Hematopoietic multipotent progenitor cell treated with erythropoietin and hydrocortisone succinate and interleukin-3 and kit ligand, for 15 days (in vitro differentiated cells): ENCODE results near the gene FOXJ3.
A peak's percentile ranks its signal among the peaks of the same experiment; 100 is the strongest.

Experiments used
- DNase-seq: peaks from one replicate; pipeline ENCODE4 v3.0.0-alpha.2; 2015; ENCODE audit warnings: low spot score

Gene FOXJ3

DNA sequence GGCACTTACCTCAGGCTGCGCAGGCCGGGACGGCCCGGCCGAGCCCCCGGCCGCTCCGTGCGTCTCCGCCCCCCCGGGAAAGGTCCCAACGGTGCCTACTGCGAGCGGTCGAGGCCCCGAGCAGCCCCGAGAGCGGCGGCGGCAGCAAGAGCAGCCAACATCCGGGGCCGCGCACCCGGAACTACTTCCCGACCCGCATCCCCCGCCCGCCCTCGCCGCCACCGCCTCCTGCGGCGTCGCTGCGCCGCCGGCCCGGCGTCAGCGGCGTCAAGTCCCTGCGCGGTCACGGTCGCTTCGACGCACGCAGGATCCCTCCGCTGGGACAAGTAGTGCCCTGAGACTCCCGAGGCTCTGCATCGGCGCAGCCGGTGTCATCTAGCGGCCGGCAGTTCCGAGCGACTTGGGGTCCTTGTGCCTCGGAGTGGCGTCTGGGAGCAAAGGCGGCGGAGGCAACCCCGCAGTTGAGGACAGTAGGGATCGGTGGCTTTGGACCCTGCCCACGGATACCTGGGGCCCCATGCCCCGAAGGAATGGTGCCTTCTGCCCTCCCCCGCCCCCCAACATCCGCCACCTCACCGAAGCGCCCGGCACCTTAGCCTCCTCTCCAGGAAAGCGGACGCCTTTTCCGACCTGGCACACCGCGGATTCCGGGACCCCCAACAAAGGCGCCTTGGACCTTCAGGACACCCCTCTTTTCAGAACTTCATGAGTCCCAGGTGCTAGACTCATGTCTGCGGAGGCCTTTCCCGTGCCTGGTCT is at the start of gene FOXJ3:
TSS of gene FOXJ3 (minus strand) at position 186 of the 759 bp plus-strand sequence. CDS start 24,142 bp downstream, outside the sequence.
- peak; percentile 93 for DNase-seq

DNA sequence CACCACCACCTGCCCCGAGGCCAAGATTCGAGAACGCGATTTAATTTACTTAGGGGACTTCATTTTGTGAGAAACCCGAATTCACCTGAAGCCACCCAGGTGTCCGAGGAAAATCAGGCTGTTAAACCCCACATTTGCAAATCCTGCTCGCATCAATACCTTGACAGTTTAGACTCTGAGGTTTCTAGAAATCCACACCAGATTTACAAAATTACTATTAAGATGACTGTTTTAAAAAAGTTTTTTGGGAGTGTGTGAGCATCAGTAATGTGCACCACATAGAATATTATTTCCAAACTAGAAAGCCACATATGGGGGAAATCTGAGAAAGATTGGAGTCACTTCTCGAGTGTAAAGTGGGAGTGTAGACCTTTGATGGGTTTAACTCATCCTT is 46.2 kb upstream of the FOXJ3 start:
- DNase-seq, result no peak

DNA sequence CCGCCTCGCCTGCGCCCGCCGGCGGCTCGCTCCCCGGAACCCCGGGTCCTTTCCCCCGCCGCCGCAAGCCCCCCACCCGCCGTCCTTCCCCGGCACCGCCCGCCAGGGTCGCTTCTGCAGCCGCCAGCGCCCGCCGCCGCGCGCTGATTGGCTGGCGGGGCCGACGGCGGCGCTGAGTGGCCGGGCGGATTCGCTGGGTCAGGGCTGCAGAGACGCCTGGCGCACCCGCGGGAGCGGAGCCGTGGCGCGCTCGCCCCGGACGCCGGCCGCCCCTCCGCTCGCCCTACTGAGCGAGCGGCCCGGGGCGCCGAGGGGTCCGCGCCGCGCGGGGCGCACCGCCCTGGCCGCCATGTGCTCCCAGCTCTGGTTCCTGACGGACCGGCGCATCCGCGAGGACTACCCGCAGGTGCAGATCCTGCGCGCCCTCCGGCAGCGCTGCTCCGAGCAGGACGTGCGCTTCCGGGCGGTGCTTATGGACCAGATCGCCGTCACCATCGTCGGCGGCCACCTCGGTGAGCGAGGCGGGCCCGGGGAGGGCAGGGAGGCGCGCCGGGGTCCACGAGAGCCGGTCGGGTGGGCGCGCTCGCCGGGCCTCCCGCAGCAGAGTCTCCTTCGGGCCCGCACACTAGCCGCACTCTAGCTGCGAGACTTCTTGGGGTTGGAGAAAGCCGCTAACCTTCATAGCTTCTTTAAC is 45.7 kb upstream of the FOXJ3 start, which contains the start of gene RIMKLA:
TSS of gene RIMKLA (plus strand) at position 207 of the 694 bp plus-strand sequence. CDS start at position 350, 143 bp downstream.
- no peak for DNase-seq

- no peak for DNase-seq
These were observed 45.0 kb upstream of the FOXJ3 start for GRCh38 chr1:42379794-42380585.

DNA sequence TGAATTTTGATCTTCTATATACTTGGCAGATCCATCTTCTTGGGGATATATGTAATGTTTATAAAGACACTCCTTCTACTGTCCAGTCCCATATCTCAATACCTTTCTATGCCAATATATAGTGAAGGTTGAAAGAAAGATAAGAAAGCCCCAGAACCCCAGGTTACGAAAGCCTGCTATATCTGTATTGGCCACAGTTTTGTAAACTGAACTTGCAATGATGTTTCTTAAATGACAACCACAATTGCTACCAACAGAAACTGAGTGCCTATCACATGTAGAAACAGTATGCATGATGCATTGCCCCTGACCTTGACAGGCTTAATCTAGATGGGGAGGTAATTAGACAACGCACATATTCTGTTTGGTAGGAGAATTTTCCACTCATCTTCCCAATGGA is 37.8 kb upstream of the FOXJ3 start:
- DNase-seq, result no peak

- DNase-seq, result no peak
These were observed 36.0 kb upstream of the FOXJ3 start for GRCh38 chr1:42370876-42371549.

- no peak for DNase-seq
These were observed 34.4 kb upstream of the FOXJ3 start for GRCh38 chr1:42369471-42369870.

DNA sequence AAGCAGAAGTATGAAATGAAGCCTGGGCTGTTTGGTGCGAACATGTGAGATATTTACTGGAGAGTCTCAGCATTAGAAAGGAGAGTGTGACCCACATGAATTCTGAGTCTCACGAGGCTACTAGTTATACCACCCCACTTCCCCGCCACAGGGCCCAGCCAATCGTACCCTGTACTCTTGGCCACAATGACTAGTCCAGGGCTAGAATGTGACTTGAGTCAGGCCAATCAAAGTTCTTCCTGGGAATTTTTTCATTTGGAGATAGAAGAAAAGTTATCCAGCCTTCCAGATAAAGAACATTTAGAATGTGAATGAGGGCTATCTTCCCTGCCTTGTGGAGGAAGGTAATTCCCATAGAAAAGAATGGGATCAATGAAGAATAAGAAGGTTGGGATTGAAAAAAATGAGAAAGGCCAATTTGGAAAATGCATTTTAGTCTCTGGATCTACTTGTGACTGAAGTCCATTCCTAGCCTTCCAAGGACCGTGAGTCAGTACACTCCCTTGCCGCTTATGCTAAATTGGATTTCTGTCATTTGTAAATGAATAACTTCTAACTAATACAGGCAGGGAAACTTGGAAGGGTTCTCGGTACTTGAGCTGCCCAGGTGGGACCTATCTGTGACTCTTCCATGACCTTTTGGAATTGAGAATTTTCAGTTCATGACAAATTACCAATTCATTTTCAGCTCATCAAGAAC is 33.2 kb upstream of the FOXJ3 start:
- no peak for DNase-seq

DNA sequence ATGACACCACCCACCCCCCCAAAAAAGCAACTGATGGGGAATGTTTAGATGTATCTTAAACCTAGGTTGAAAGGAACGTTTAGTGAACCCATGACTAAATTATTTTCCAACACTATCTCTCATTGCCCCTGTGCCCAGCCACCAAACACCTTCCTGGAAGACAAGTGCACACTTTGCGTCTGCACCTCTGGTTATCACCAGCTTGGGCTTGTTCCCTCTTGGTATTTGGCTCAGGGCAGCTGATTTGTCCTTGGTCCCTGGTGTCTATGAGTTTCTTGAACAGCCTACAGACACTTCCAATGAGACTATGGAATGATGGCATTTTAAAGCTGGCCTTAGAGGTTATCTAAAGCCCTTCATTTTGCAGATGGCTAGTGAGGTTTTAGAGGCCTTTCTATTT is 30.1 kb upstream of the FOXJ3 start:
- DNase-seq, result no peak

- no peak for DNase-seq
These were observed 29.5 kb upstream of the FOXJ3 start for GRCh38 chr1:42364542-42364941.

GRCh38 chr1:42364089-42364488 is 29.1 kb upstream of the FOXJ3 start:
- no peak for DNase-seq

DNA sequence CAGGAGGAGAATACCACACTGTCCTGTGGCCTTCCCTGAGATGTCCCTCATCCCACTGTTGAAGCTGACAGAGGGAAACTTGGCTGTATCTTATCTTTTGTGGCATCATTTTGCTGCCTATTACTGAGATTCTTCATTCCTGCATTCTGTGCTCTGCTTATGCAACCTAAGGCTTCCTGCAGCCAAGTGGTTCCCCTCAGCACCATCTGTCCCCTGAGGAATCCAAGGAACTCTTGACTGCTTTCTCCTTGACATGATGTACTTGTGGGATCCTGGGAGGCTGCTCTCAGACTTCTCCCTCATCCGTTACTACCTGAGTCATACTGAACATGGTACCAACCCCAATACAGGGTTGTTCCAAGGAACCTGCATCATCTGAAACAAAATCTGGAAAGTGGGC is 24.4 kb upstream of the FOXJ3 start:
- DNase-seq, result no peak

DNA sequence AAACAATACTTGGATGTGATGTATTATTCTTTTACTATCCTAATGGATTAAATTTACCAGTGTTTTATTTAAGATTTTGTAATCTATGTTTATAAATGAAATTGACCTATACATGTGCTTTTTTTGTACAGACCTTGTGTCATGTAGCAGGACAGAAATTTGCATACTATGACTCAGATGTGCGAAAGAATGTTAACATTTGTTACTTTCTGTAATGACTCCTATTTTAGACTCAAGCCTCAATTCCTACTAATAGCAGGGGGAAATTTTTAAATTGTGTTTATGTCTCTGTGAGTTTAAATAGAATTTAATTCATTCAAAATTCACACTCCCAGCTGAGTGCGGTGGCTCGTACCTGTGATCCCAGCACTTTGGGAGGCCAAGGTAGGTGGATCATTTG is 23.8 kb upstream of the FOXJ3 start:
- DNase-seq, result no peak

GRCh38 chr1:42350086-42350485 is 15.1 kb upstream of the FOXJ3 start:
- DNase-seq, result no peak

DNA sequence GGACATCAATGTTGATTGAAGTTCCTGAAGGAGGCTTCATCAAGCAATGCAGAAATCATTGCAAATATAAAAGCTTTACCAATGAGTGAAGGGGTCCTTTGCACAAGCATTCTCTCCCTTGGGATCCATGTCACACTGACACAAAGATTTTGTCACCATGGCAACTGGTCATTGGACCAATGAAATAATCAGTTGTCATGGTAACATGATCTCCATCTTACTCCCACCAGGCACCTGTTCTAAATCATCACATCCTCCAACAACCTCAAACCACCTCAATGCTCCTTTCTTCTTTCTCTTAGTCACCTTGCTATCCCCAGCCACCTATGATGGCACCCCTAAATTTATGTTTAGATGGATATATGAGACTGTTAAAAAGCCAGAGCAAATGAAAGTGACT is 13.5 kb upstream of the FOXJ3 start:
- DNase-seq, result no peak

DNA sequence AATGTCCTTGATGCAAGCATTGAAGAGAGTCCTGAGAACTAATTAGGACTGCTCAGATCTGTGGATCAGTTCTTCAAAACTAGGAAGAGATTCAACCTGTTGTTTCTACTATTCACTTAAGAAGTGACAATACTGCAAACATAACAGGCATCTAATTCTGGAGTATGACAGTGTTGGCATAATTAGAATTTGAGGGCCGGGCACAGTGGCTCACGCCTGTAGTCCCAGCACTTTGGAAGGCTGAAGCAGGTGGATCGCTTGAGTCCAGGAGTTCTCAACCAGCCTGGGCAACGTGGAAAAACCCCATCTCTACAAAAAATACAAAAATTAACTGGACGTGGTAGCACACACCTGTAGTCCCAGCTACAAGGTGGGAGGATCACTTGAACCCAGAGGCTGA is 8.0 kb upstream of the FOXJ3 start:
- DNase-seq, result no peak

GRCh38 chr1:42340901-42341300 is 5.9 kb upstream of the FOXJ3 start:
- DNase-seq, result no peak

- DNase-seq, result no peak
These were observed 5.1 kb upstream of the FOXJ3 start for GRCh38 chr1:42340093-42340492.

DNA sequence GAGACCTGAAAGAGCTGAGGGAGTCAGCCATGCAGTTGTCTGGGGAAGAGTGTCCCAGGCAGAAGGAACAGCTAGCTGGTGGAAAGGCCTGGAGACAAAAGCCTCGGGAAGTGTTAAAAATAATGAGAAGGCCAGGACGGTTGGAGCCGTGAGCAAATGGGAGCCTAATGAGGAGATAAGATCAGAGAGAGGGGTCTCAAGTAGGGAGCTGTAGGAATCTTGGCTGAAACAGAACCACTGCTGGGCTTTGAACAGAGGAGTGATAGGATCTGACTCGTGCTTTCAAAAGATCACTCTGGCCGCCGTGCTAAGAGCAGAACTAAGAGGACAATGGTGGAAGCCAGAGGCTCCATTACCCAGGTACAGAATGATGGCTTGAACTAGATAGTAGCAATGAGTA is 1.9 kb upstream of the FOXJ3 start:
- no peak for DNase-seq

DNA sequence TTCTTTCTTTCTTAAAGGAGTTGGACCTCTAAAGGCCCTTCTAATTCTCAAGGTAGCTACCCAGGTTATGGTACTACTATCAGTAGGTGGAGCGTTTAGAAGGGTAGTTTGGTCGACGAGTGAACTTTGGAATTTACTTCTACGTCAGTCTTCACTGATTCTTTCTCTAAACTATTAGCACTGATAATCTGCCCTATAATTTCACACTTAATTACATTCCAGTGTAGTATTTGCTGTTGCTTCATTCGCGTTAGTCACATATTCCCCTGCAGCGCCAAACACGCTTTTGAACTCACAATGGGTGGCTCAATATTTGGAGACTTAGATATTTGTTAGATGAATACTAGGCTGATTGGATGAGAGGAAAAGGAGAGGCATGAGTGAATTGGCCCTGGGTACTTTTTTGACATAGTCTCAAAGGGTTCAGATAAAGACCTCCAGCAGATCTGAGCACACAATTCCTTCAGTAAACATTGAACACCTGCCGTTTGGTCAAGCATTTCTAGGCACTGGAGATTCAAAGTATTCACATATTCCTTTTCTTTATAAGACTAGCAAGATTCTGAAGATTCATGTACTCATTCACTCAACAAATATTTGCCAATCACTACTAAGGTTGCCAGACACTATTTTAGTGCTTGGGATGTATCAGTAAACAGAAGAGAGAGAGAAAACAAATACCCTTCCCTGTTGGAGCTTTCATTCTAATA is 929 bp upstream of the FOXJ3 start:
- no peak for DNase-seq
